Measurements from ENCODE around the gene TYRP1. TPM values are rescaled to one million over a fixed set of nuclear protein-coding genes. Genes with fewer than 3 reads are reported as not detected.

The TYRP1 gene
- total RNA-seq, 3 donors from 2014 or later (not counting 1 experiment from before 2014, with no cell fraction given): not detected

DNA sequence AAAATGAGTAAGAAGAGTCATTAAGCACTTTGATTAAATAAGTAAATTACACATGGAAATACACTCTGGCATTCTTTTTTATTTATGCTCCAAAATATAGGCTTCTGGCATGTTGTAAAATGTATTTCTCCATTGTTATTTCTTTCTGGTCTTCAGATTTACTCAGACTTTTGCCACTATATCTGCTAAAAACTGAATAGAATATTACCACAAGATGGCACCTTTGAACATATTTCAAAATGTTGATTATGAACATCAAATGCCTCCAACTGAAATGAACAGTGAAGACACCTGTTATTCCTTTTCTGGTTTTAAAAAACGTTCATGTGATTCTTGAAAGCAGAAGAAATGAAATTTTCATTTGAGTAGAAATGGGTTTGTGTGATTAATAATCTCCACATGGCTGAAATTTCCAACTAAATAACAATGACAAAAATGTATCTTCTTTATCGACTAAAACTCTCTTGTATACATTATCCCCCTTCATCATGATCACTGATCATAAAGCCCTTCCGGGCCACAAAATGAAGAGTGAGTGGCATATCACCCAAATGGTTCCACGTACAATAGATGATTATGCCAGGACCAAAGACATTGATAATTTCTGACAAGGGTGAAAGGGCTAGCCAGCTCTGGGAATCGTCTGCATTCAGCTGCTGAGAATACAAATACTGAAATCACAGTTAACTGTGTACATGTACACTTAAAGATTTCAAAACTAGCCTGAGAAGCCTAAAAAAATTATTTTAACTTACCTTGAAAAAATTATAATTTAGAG lies 23.8 kb downstream of the TYRP1 start:
- Histone ChIP-seq H3K4me3 (ENCODE audit: low read length) (no peak overlapping the region), H3K36me3 (ENCODE audit: control insufficient read depth, insufficient read depth, low read length) (no peaks in the 10 kb centered on the region), H3K27ac (ENCODE audit: low read length) (no peak overlapping the region), H3K4me1 (ENCODE audit: control insufficient read depth, insufficient read depth, low read length) (no peaks in the 10 kb centered on the region), H3K27me3 (ENCODE audit: control insufficient read depth, insufficient read depth, low read length) (no peaks in the 10 kb centered on the region), H3K9me3 (ENCODE audit: control insufficient read depth, insufficient read depth, low read length) (no peaks in the 10 kb centered on the region)
- Mint-ChIP-seq H3K27ac (no peak overlapping the region), H3K36me3 (no peaks in the 10 kb centered on the region), H3K4me1 (no peaks in the 10 kb centered on the region), H3K4me3 (no peak overlapping the region), H3K9me3 (peaks cover 8 to 14% of the 10 kb centered on the region in 2 donors), H3K27me3 (ENCODE audit: low read depth in 2 of 2) (no peaks in the 10 kb centered on the region)
- 81% methylated on average over 4 of the region's 5 CpGs for WGBS (ENCODE audit: insufficient coverage)
- TF ChIP-seq, protein P1, sequence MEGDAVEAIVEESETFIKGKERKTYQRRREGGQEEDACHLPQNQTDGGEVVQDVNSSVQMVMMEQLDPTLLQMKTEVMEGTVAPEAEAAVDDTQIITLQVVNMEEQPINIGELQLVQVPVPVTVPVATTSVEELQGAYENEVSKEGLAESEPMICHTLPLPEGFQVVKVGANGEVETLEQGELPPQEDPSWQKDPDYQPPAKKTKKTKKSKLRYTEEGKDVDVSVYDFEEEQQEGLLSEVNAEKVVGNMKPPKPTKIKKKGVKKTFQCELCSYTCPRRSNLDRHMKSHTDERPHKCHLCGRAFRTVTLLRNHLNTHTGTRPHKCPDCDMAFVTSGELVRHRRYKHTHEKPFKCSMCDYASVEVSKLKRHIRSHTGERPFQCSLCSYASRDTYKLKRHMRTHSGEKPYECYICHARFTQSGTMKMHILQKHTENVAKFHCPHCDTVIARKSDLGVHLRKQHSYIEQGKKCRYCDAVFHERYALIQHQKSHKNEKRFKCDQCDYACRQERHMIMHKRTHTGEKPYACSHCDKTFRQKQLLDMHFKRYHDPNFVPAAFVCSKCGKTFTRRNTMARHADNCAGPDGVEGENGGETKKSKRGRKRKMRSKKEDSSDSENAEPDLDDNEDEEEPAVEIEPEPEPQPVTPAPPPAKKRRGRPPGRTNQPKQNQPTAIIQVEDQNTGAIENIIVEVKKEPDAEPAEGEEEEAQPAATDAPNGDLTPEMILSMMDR (IDR thresholded peaks at IDR 0.05): no peak
- ATAC-seq (no peak), DNase-seq (no peak)
- intact Hi-C loops (cut with micrococcal nuclease): no loop called here

DNA sequence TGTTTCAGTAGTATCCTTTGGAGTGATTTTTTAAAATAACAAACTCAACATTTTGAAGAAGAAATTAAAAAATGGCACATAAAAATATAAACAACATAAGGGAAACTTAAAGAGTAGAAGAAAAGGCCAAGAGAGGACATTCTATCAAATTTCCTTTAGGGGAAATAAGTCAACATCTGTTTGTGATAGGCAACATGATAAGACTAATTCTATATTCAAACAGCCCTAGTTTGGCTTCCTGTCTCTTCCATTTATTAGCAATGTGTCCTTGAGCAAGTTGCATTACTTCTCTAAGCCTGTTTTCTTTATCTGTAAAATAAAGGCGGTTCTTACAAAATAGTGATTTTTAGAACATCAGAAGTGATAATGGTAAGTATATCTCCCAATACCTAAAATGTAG lies 24.7 kb downstream of the TYRP1 start:
- Histone ChIP-seq H3K9me3 (ENCODE audit: control insufficient read depth, insufficient read depth, low read length) (no peaks in the 10 kb centered on the region), H3K4me3 (ENCODE audit: low read length) (no peak overlapping the region), H3K36me3 (ENCODE audit: control insufficient read depth, insufficient read depth, low read length) (no peaks in the 10 kb centered on the region), H3K4me1 (ENCODE audit: control insufficient read depth, insufficient read depth, low read length) (no peaks in the 10 kb centered on the region), H3K27ac (ENCODE audit: low read length) (no peak overlapping the region), H3K27me3 (ENCODE audit: control insufficient read depth, insufficient read depth, low read length) (no peaks in the 10 kb centered on the region)
- no peak overlapping the region for H3K4me3 Mint-ChIP-seq
- peaks cover 11% of the 10 kb centered on the region in 2 donors for H3K9me3 Mint-ChIP-seq
- no CpG with 5 or more reads among the region's 1 CpG for WGBS (ENCODE audit: insufficient coverage)
- no peak overlapping the region for H3K27ac Mint-ChIP-seq
- no peaks in the 10 kb centered on the region for H3K36me3 Mint-ChIP-seq
- intact Hi-C loops (cut with micrococcal nuclease): no loop called here
- H3K27me3 Mint-ChIP-seq (ENCODE audit: low read depth in 2 of 2): no peaks in the 10 kb centered on the region
- DNase-seq (no peak), ATAC-seq (no peak)
- TF ChIP-seq, protein P1 (IDR thresholded peaks at IDR 0.05): no peak
- no peaks in the 10 kb centered on the region for H3K4me1 Mint-ChIP-seq

DNA sequence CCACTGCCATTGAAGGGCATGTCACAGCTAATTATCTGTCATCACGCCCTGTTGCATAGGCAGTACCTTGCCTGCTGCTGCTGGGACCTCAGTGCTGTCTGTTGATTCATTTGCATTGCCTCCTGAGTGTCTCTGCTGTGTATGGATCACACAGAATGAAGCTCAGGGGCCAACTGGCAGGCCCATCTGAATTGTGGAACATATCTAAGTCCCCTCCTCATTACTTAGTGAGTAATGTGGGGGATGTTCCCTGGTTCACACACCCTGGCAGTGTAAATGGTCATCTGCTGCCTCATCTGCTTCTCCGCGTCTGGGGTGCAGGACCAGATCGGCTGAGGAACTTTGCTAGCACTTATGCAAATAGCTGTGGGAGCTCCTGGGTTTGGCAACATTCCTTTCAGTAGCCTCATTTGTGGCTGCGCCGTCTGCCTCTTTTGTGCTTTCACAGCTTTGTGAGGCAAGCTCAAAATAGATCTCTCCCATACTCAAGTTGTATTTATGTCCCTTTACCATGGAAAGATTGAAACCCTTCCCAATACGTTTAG lies 25.4 kb downstream of the TYRP1 start:
- 87% methylated on average over 7 of the region's 7 CpGs for WGBS (ENCODE audit: insufficient coverage)
- intact Hi-C loops (cut with micrococcal nuclease): no loop called here
- no peak overlapping the region for H3K27ac ChIP-seq (ENCODE audit: low read length)
- DNase-seq (no peak), ATAC-seq (no peak)
- no peaks in the 10 kb centered on the region for H3K27me3 Mint-ChIP-seq (ENCODE audit: low read depth in 2 of 2)
- no peaks in the 10 kb centered on the region for H3K4me1 Mint-ChIP-seq
- H3K36me3 Mint-ChIP-seq: no peaks in the 10 kb centered on the region
- TF ChIP-seq, protein P1 (IDR thresholded peaks at IDR 0.05): no peak
- H3K27me3 ChIP-seq (ENCODE audit: control insufficient read depth, insufficient read depth, low read length): no peaks in the 10 kb centered on the region
- no peaks in the 10 kb centered on the region for H3K9me3 ChIP-seq (ENCODE audit: control insufficient read depth, insufficient read depth, low read length)
- H3K36me3 ChIP-seq (ENCODE audit: control insufficient read depth, insufficient read depth, low read length): no peaks in the 10 kb centered on the region
- H3K27ac Mint-ChIP-seq: no peak overlapping the region
- H3K4me1 ChIP-seq (ENCODE audit: control insufficient read depth, insufficient read depth, low read length): no peaks in the 10 kb centered on the region
- peaks cover 9 to 11% of the 10 kb centered on the region in 2 donors for H3K9me3 Mint-ChIP-seq
- no peak overlapping the region for H3K4me3 Mint-ChIP-seq
- H3K4me3 ChIP-seq (ENCODE audit: low read length): no peak overlapping the region

Data from natural killer cell (primary cell).